Measurements from ENCODE around the gene CDH20.

- TF ChIP-seq POLR2AphosphoS5 (IDR thresholded peaks at IDR 0.05) (no peak), CTCF (IDR thresholded peaks at IDR 0.05) (no peak), EP300 (IDR thresholded peaks at IDR 0.05) (no peak), POLR2A (IDR thresholded peaks at IDR 0.05) (no peak)
Observed at GRCh38 chr18:61600422-61600821, 267.2 kb downstream of the CDH20 start.

Measured in stomach (tissue), 4 donors.